HEK293 (cell line): Measurements from ENCODE around the gene BACH1.
A peak's percentile ranks its signal among the peaks of the same experiment; 100 is the strongest.

ENCODE experiments used
- BCL11A ChIP-seq: fragments of 450-650 bp; formaldehyde crosslinking; IDR thresholded peaks from 2 replicates; pipeline ENCODE4 v1.5.1; 2016; ENCODE audit warnings: low read depth, missing biosample characterization, missing genetic modification characterization
- BCL11B ChIP-seq: fragments of 450-650 bp; formaldehyde crosslinking; IDR thresholded peaks from 2 replicates; pipeline ENCODE4 v1.5.1; 2016; ENCODE audit warnings: low read depth, missing biosample characterization, missing genetic modification characterization
- FEZF1 ChIP-seq: fragments of 450-650 bp; formaldehyde crosslinking; IDR thresholded peaks from 2 replicates; pipeline ENCODE4 v1.5.1; 2016; ENCODE audit warnings: missing biosample characterization, missing genetic modification characterization
- GFI1B ChIP-seq: fragments of 450-650 bp; formaldehyde crosslinking; IDR thresholded peaks from 2 replicates; pipeline ENCODE4 v1.5.1; 2016; ENCODE audit warnings: missing biosample characterization, missing genetic modification characterization
- GLIS2 ChIP-seq: fragments of 450-650 bp; formaldehyde crosslinking; IDR thresholded peaks from 2 replicates; pipeline ENCODE4 v1.5.1; 2016; ENCODE audit warnings: missing biosample characterization, missing genetic modification characterization
- KLF1 ChIP-seq: fragments of 450-650 bp; formaldehyde crosslinking; IDR thresholded peaks from 2 replicates; pipeline ENCODE4 v1.5.1; 2016; ENCODE audit warnings: missing biosample characterization, missing genetic modification characterization
- KLF10 ChIP-seq: fragments of 450-650 bp; IDR thresholded peaks from 2 replicates; pipeline ENCODE4 v1.5.1; 2018; ENCODE audit warnings: missing biosample characterization, mild to moderate bottlenecking, missing genetic modification characterization
- KLF16 ChIP-seq: fragments of 450-650 bp; formaldehyde crosslinking; IDR thresholded peaks from 2 replicates; pipeline ENCODE4 v1.5.1; 2017; ENCODE audit warnings: missing biosample characterization, missing genetic modification characterization
- KLF8 ChIP-seq: fragments of 450-650 bp; formaldehyde crosslinking; IDR thresholded peaks from 2 replicates; pipeline ENCODE4 v1.5.1; 2016; ENCODE audit warnings: missing biosample characterization, missing genetic modification characterization
- MYNN ChIP-seq: fragments of 450-650 bp; formaldehyde crosslinking; IDR thresholded peaks from 2 replicates; pipeline ENCODE4 v1.5.1; 2016; ENCODE audit warnings: missing biosample characterization, missing genetic modification characterization, borderline replicate concordance
- OSR2 ChIP-seq: fragments of 450-650 bp; formaldehyde crosslinking; IDR thresholded peaks from 2 replicates; pipeline ENCODE4 v1.5.1; 2016; ENCODE audit warnings: missing biosample characterization, missing genetic modification characterization
- OVOL3 ChIP-seq: fragments of 450-650 bp; formaldehyde crosslinking; IDR thresholded peaks from 2 replicates; pipeline ENCODE4 v1.5.1; 2016; ENCODE audit warnings: missing biosample characterization, missing genetic modification characterization
- REPIN1 ChIP-seq: fragments of 450-650 bp; formaldehyde crosslinking; IDR thresholded peaks from 2 replicates; pipeline ENCODE4 v1.5.1; 2017; ENCODE audit warnings: missing biosample characterization, missing genetic modification characterization, low read depth
- SALL2 ChIP-seq: fragments of 450-650 bp; formaldehyde crosslinking; IDR thresholded peaks from 2 replicates; pipeline ENCODE4 v1.5.0; 2017; ENCODE audit warnings: missing biosample characterization, mild to moderate bottlenecking, missing genetic modification characterization, borderline replicate concordance
- SP2 ChIP-seq: fragments of 450-650 bp; formaldehyde crosslinking; IDR thresholded peaks from 2 replicates; pipeline ENCODE4 v1.5.1; 2016; ENCODE audit warnings: missing biosample characterization, missing genetic modification characterization
- SP7 ChIP-seq: fragments of 450-650 bp; formaldehyde crosslinking; IDR thresholded peaks from 2 replicates; pipeline ENCODE4 v1.5.1; 2016; ENCODE audit warnings: missing biosample characterization, missing genetic modification characterization
- TCF7L2 ChIP-seq: IDR thresholded peaks from 2 replicates; pipeline ENCODE4 v1.6.1; 2011; ENCODE audit warnings: low read depth, mild to moderate bottlenecking, inconsistent platforms, low read length, moderate library complexity, borderline replicate concordance
- YY2 ChIP-seq: fragments of 450-650 bp; formaldehyde crosslinking; IDR thresholded peaks from 2 replicates; pipeline ENCODE4 v1.5.1; 2016; ENCODE audit warnings: missing biosample characterization, missing genetic modification characterization
- ZBTB20 ChIP-seq: fragments of 450-650 bp; formaldehyde crosslinking; IDR thresholded peaks from 2 replicates; pipeline ENCODE4 v1.5.1; 2016; ENCODE audit warnings: missing biosample characterization, missing genetic modification characterization
- ZFP37 ChIP-seq: fragments of 450-650 bp; formaldehyde crosslinking; IDR thresholded peaks from 2 replicates; pipeline ENCODE4 v1.5.1; 2016; ENCODE audit warnings: missing biosample characterization, missing genetic modification characterization
- ZNF112 ChIP-seq: fragments of 450-650 bp; formaldehyde crosslinking; IDR thresholded peaks from 2 replicates; pipeline ENCODE4 v1.5.0; 2017; ENCODE audit warnings: missing biosample characterization, missing genetic modification characterization
- ZNF121 ChIP-seq: fragments of 450-650 bp; formaldehyde crosslinking; IDR thresholded peaks from 2 replicates; pipeline ENCODE4 v1.5.1; 2016; ENCODE audit warnings: missing biosample characterization, missing genetic modification characterization
- ZNF175 ChIP-seq: fragments of 450-650 bp; formaldehyde crosslinking; IDR thresholded peaks from 2 replicates; pipeline ENCODE4 v1.5.1; 2016; ENCODE audit warnings: missing biosample characterization, missing genetic modification characterization
- ZNF211 ChIP-seq: fragments of 450-650 bp; formaldehyde crosslinking; IDR thresholded peaks from 2 replicates; pipeline ENCODE4 v1.5.1; 2016; ENCODE audit warnings: low read depth, missing biosample characterization, missing genetic modification characterization
- ZNF239 ChIP-seq: fragments of 450-650 bp; formaldehyde crosslinking; IDR thresholded peaks from 2 replicates; pipeline ENCODE4 v1.5.1; 2016; ENCODE audit warnings: missing biosample characterization, missing genetic modification characterization
- ZNF248 ChIP-seq: fragments of 450-650 bp; formaldehyde crosslinking; IDR thresholded peaks from 2 replicates; pipeline ENCODE4 v1.5.1; 2017; ENCODE audit warnings: missing biosample characterization, missing genetic modification characterization
- ZNF302 ChIP-seq: fragments of 450-650 bp; formaldehyde crosslinking; IDR thresholded peaks from 2 replicates; pipeline ENCODE4 v1.5.1; 2016; ENCODE audit warnings: missing biosample characterization, missing genetic modification characterization, low read depth
- ZNF350 ChIP-seq: fragments of 450-650 bp; formaldehyde crosslinking; IDR thresholded peaks from 2 replicates; pipeline ENCODE4 v1.5.0; 2017; ENCODE audit warnings: missing biosample characterization, mild to moderate bottlenecking, missing genetic modification characterization
- ZNF366 ChIP-seq: fragments of 450-650 bp; formaldehyde crosslinking; conservative IDR thresholded peaks from 2 replicates; pipeline ENCODE4 v1.5.1; 2016; ENCODE audit warnings: missing biosample characterization, missing genetic modification characterization
- ZNF404 ChIP-seq: fragments of 450-650 bp; formaldehyde crosslinking; IDR thresholded peaks from 2 replicates; pipeline ENCODE4 v1.5.1; 2017; ENCODE audit warnings: missing biosample characterization, missing genetic modification characterization
- ZNF544 ChIP-seq: fragments of 450-650 bp; formaldehyde crosslinking; IDR thresholded peaks from 2 replicates; pipeline ENCODE4 v1.5.0; 2017; ENCODE audit warnings: missing biosample characterization, missing genetic modification characterization
- ZNF549 ChIP-seq: fragments of 450-650 bp; IDR thresholded peaks from 2 replicates; pipeline ENCODE4 v1.5.1; 2018; ENCODE audit warnings: missing biosample characterization, missing genetic modification characterization, mild to moderate bottlenecking, inconsistent platforms, moderate library complexity
- ZNF600 ChIP-seq: fragments of 450-650 bp; formaldehyde crosslinking; IDR thresholded peaks from 2 replicates; pipeline ENCODE4 v1.5.1; 2016; ENCODE audit warnings: missing biosample characterization, missing genetic modification characterization
- ZNF626 ChIP-seq: fragments of 450-650 bp; sonication (Bioruptor Pico); formaldehyde crosslinking; IDR thresholded peaks from 2 replicates; pipeline ENCODE4 v1.5.1; 2018; ENCODE audit warnings: missing biosample characterization, missing genetic modification characterization, inconsistent platforms
- ZNF629 ChIP-seq: fragments of 450-650 bp; formaldehyde crosslinking; IDR thresholded peaks from 2 replicates; pipeline ENCODE4 v1.5.1; 2017; ENCODE audit warnings: missing biosample characterization, missing genetic modification characterization
- ZNF660 ChIP-seq: fragments of 450-650 bp; IDR thresholded peaks from 2 replicates; pipeline ENCODE4 v1.5.1; 2018; ENCODE audit warnings: missing biosample characterization, mild to moderate bottlenecking, missing genetic modification characterization
- TF ChIP-seq, protein P1 (sequence below): fragments of 450-650 bp; formaldehyde crosslinking; IDR thresholded peaks from 2 replicates; pipeline ENCODE4 v1.5.1; 2016; ENCODE audit warnings: missing biosample characterization, missing genetic modification characterization
- TF ChIP-seq, protein P2 (sequence below): fragments of 450-650 bp; formaldehyde crosslinking; IDR thresholded peaks from 2 replicates; pipeline ENCODE4 v1.5.1; 2016; ENCODE audit warnings: missing biosample characterization, missing genetic modification characterization
- TF ChIP-seq, protein P3 (sequence below): fragments of 450-650 bp; formaldehyde crosslinking; IDR thresholded peaks from 2 replicates; pipeline ENCODE4 v1.5.1; 2016; ENCODE audit warnings: missing biosample characterization, missing genetic modification characterization

The BACH1 gene

GRCh38 chr21:29277442-29277841 lies 21.3 kb upstream of the BACH1 start (continued):
- TF ChIP-seq, protein P1, sequence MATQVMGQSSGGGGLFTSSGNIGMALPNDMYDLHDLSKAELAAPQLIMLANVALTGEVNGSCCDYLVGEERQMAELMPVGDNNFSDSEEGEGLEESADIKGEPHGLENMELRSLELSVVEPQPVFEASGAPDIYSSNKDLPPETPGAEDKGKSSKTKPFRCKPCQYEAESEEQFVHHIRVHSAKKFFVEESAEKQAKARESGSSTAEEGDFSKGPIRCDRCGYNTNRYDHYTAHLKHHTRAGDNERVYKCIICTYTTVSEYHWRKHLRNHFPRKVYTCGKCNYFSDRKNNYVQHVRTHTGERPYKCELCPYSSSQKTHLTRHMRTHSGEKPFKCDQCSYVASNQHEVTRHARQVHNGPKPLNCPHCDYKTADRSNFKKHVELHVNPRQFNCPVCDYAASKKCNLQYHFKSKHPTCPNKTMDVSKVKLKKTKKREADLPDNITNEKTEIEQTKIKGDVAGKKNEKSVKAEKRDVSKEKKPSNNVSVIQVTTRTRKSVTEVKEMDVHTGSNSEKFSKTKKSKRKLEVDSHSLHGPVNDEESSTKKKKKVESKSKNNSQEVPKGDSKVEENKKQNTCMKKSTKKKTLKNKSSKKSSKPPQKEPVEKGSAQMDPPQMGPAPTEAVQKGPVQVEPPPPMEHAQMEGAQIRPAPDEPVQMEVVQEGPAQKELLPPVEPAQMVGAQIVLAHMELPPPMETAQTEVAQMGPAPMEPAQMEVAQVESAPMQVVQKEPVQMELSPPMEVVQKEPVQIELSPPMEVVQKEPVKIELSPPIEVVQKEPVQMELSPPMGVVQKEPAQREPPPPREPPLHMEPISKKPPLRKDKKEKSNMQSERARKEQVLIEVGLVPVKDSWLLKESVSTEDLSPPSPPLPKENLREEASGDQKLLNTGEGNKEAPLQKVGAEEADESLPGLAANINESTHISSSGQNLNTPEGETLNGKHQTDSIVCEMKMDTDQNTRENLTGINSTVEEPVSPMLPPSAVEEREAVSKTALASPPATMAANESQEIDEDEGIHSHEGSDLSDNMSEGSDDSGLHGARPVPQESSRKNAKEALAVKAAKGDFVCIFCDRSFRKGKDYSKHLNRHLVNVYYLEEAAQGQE (tag by site-specific recombination), result no peak
- TF ChIP-seq BCL11B (tag by site-specific recombination) (no peak), GLIS2 (tag by site-specific recombination) (no peak), GFI1B (tag by site-specific recombination) (no peak), ZNF302 (tag by site-specific recombination) (no peak), ZNF544 (peak; percentile 58; the same call in 1 of the 2 replicates), ZNF626 (tag by site-specific recombination) (no peak), SP2 (no peak), OVOL3 (tag by site-specific recombination) (no peak), ZNF175 (tag by site-specific recombination) (no peak), SP7 (tag by site-specific recombination) (no peak), KLF16 (tag by site-specific recombination) (no peak), MYNN (tag by site-specific recombination) (no peak), ZNF350 (peak; percentile 70; the same call in 1 of the 2 replicates), KLF8 (no peak), ZNF629 (tag by site-specific recombination) (no peak), ZNF248 (tag by site-specific recombination) (no peak), YY2 (no peak), ZNF112 (tag by site-specific recombination) (0 out of 2 replicates have a peak, but pooled peaks have one; percentile 55), ZNF549 (tag by site-specific recombination) (peak; percentile 30; the same call in 1 of the 2 replicates), KLF10 (tag by site-specific recombination) (peak; percentile 28; the same call in 1 of the 2 replicates), ZNF660 (tag by site-specific recombination) (peak; percentile 99), ZNF211 (no peak), ZNF600 (tag by site-specific recombination) (no peak), ZNF404 (no peak), OSR2 (tag by site-specific recombination) (no peak), ZNF239 (tag by site-specific recombination) (no peak), ZNF366 (tag by site-specific recombination) (no peak), TCF7L2 (no peak), FEZF1 (no peak), KLF1 (tag by site-specific recombination) (no peak), SALL2 (tag by site-specific recombination) (no peak), REPIN1 (tag by site-specific recombination) (no peak), ZBTB20 (tag by site-specific recombination) (no peak), ZNF121 (no peak), BCL11A (tag by site-specific recombination) (no peak), ZFP37 (tag by site-specific recombination) (no peak)
- TF ChIP-seq, protein P2, sequence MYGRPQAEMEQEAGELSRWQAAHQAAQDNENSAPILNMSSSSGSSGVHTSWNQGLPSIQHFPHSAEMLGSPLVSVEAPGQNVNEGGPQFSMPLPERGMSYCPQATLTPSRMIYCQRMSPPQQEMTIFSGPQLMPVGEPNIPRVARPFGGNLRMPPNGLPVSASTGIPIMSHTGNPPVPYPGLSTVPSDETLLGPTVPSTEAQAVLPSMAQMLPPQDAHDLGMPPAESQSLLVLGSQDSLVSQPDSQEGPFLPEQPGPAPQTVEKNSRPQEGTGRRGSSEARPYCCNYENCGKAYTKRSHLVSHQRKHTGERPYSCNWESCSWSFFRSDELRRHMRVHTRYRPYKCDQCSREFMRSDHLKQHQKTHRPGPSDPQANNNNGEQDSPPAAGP (tag by site-specific recombination), result no peak
- TF ChIP-seq, protein P3, sequence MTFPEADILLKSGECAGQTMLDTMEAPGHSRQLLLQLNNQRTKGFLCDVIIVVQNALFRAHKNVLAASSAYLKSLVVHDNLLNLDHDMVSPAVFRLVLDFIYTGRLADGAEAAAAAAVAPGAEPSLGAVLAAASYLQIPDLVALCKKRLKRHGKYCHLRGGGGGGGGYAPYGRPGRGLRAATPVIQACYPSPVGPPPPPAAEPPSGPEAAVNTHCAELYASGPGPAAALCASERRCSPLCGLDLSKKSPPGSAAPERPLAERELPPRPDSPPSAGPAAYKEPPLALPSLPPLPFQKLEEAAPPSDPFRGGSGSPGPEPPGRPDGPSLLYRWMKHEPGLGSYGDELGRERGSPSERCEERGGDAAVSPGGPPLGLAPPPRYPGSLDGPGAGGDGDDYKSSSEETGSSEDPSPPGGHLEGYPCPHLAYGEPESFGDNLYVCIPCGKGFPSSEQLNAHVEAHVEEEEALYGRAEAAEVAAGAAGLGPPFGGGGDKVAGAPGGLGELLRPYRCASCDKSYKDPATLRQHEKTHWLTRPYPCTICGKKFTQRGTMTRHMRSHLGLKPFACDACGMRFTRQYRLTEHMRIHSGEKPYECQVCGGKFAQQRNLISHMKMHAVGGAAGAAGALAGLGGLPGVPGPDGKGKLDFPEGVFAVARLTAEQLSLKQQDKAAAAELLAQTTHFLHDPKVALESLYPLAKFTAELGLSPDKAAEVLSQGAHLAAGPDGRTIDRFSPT (tag by site-specific recombination), result no peak
